SK-N-SH treated with all-trans-retinoic acid at 6 μM for 48 hours (cell line): ENCODE measurements around the gene NME7.

Source experiments
- BACH2 ChIP-seq: fragments of 250-450 bp; sonication (Bioruptor Pico); IDR thresholded peaks from 2 replicates; pipeline ENCODE4 v1.9.0; 2021; ENCODE audit warnings: mild to moderate bottlenecking, borderline replicate concordance
- CSDC2 ChIP-seq: fragments of 250-450 bp; sonication (Bioruptor Pico); IDR thresholded peaks from 2 replicates; pipeline ENCODE4 v1.5.0; 2020; ENCODE audit warnings: mild to moderate bottlenecking, moderate library complexity
- CSRNP3 ChIP-seq: fragments of 250-450 bp; sonication (Bioruptor Pico); IDR thresholded peaks from 2 replicates; pipeline ENCODE4 v1.5.1; 2021; ENCODE audit warnings: mild to moderate bottlenecking, moderate library complexity
- ESRRG ChIP-seq: fragments of 250-450 bp; sonication (Bioruptor Pico); IDR thresholded peaks from 2 replicates; pipeline ENCODE4 v1.6.1; 2021; ENCODE audit warnings: mild to moderate bottlenecking
- ISL1 ChIP-seq: fragments of 250-450 bp; sonication (Bioruptor Pico); IDR thresholded peaks from 2 replicates; pipeline ENCODE4 v2.1.2; 2022; ENCODE audit warnings: mild to moderate bottlenecking, moderate library complexity
- OSR1 ChIP-seq: fragments of 250-450 bp; sonication (Bioruptor Pico); IDR thresholded peaks from 2 replicates; pipeline ENCODE4 v1.8.0; 2022; ENCODE audit warnings: moderate library complexity, mild to moderate bottlenecking, inconsistent platforms
- PATZ1 ChIP-seq: fragments of 250-450 bp; sonication (Bioruptor Pico); IDR thresholded peaks from 2 replicates; pipeline ENCODE4 v1.8.0; 2020; ENCODE audit warnings: mild to moderate bottlenecking, moderate library complexity, borderline replicate concordance
- PPARA ChIP-seq: fragments of 250-450 bp; sonication (Bioruptor Pico); IDR thresholded peaks from 2 replicates; pipeline ENCODE4 v1.5.0; 2020; ENCODE audit warnings: mild to moderate bottlenecking, borderline replicate concordance
- TCF4 ChIP-seq: fragments of 250-450 bp; sonication (Bioruptor Pico); IDR thresholded peaks from 2 replicates; pipeline ENCODE4 v1.8.0; 2021; ENCODE audit warnings: mild to moderate bottlenecking, moderate library complexity, borderline replicate concordance
- ZC3H10 ChIP-seq: fragments of 250-450 bp; sonication (Bioruptor Pico); IDR thresholded peaks from 2 replicates; pipeline ENCODE4 v1.5.1; 2021; ENCODE audit warnings: mild to moderate bottlenecking, moderate library complexity
- ZFP30 ChIP-seq: fragments of 450-650 bp; formaldehyde crosslinking; IDR thresholded peaks from 2 replicates; pipeline ENCODE4 v1.5.0; 2022; ENCODE audit warnings: mild to moderate bottlenecking, moderate library complexity

GRCh38 chr1:169236880-169237279 lies 130.7 kb downstream of the NME7 start:
- no peak for TF ChIP-seq ESRRG (CRISPR knock-in tag)
- no peak for TF ChIP-seq OSR1
- TF ChIP-seq PATZ1 (CRISPR knock-in tag): no peak
- TF ChIP-seq ISL1 (CRISPR knock-in tag): no peak
- no peak for TF ChIP-seq TCF4
- TF ChIP-seq ZFP30 (CRISPR knock-in tag): no peak
- no peak for TF ChIP-seq BACH2
- TF ChIP-seq CSDC2 (CRISPR knock-in tag): no peak
- TF ChIP-seq PPARA: no peak
- TF ChIP-seq ZC3H10 (CRISPR knock-in tag): no peak
- TF ChIP-seq CSRNP3 (CRISPR knock-in tag): no peak
